Measurements from ENCODE around the gene RAMACL.
"Not testable (repeated sequence)": the region's sequence is repeated elsewhere in the genome, so short reads cannot be mapped to it uniquely, and the experiment has no call there.

Gene RAMACL

GRCh38 chr6:166597711-166598440 is 11.4 kb upstream of the RAMACL start:
- no peak for DNase-seq (ENCODE audit: extremely low read depth in 1 of 2, low read depth in 1 of 2)

- no peak for DNase-seq (ENCODE audit: extremely low read depth in 1 of 2, low read depth in 1 of 2)
Measured at GRCh38 chr6:166596776-166597507, 10.5 kb upstream of the RAMACL start.

- no peak for DNase-seq (ENCODE audit: extremely low read depth in 1 of 2, low read depth in 1 of 2)
Measured at GRCh38 chr6:166595949-166596348, 9.5 kb upstream of the RAMACL start.

- no peak for DNase-seq (ENCODE audit: extremely low read depth in 1 of 2, low read depth in 1 of 2)
Measured at GRCh38 chr6:166595061-166595780, 8.7 kb upstream of the RAMACL start.

- no peak for DNase-seq (ENCODE audit: extremely low read depth in 1 of 2, low read depth in 1 of 2)
Measured at GRCh38 chr6:166592821-166593220, 6.3 kb upstream of the RAMACL start.

- no peak for DNase-seq (ENCODE audit: extremely low read depth in 1 of 2, low read depth in 1 of 2)
Measured at GRCh38 chr6:166591961-166592520, 5.6 kb upstream of the RAMACL start.

- DNase-seq (ENCODE audit: extremely low read depth in 1 of 2, low read depth in 1 of 2), result no peak
Measured at GRCh38 chr6:166591026-166591425, 4.5 kb upstream of the RAMACL start.

GRCh38 chr6:166589786-166590574 is 3.5 kb upstream of the RAMACL start:
- DNase-seq (ENCODE audit: extremely low read depth in 1 of 2, low read depth in 1 of 2), result no peak

GRCh38 chr6:166589337-166589731 is 2.9 kb upstream of the RAMACL start:
- no peak for DNase-seq (ENCODE audit: extremely low read depth in 1 of 2, low read depth in 1 of 2)

GRCh38 chr6:166588691-166589336 is 2.3 kb upstream of the RAMACL start:
- DNase-seq (ENCODE audit: extremely low read depth in 1 of 2, low read depth in 1 of 2), result no peak

- no peak for DNase-seq (ENCODE audit: extremely low read depth in 1 of 2, low read depth in 1 of 2)
Measured at GRCh38 chr6:166587631-166588413, 1.3 kb upstream of the RAMACL start.

- no peak for DNase-seq (ENCODE audit: extremely low read depth in 1 of 2, low read depth in 1 of 2)
Measured at GRCh38 chr6:166584853-166585429, 1.5 kb downstream of the RAMACL start.

- no peak for DNase-seq (ENCODE audit: extremely low read depth in 1 of 2, low read depth in 1 of 2)
Measured at GRCh38 chr6:166584155-166584554, 2.3 kb downstream of the RAMACL start.

GRCh38 chr6:166583230-166583965 is 3.1 kb downstream of the RAMACL start:
- DNase-seq (ENCODE audit: extremely low read depth in 1 of 2, low read depth in 1 of 2), result no peak

GRCh38 chr6:166582258-166582657 is 4.2 kb downstream of the RAMACL start:
- DNase-seq (ENCODE audit: extremely low read depth in 1 of 2, low read depth in 1 of 2), result no peak

GRCh38 chr6:166581801-166582200 is 4.7 kb downstream of the RAMACL start:
- DNase-seq (ENCODE audit: extremely low read depth in 1 of 2, low read depth in 1 of 2), result not testable (repeated sequence)

- no peak for DNase-seq (ENCODE audit: extremely low read depth in 1 of 2, low read depth in 1 of 2)
Measured at GRCh38 chr6:166581091-166581511, 5.4 kb downstream of the RAMACL start.
